T-helper 1 cell treated with Interleukin-12 subunit alpha and Interleukin-12 subunit beta and Interleukin-4 antibody, amounts not matched to agents 30 μg/mL and 1 μg/mL, for 36 hours (primary cell): ENCODE results near the gene IL17F.

ENCODE experiments used
- H3K27ac Mint-ChIP-seq: one replicate; pipeline ENCODE4 v1.8.0; 2021; ENCODE audit warnings: mild to moderate bottlenecking, mixed read lengths
- H3K27me3 Mint-ChIP-seq: one replicate; pipeline ENCODE4 v1.8.0; 2021; ENCODE audit warnings: low read depth, mixed read lengths
- H3K36me3 Mint-ChIP-seq: one replicate; pipeline ENCODE4 v1.8.0; 2021; ENCODE audit warnings: low read depth, mixed read lengths
- H3K4me1 Mint-ChIP-seq: one replicate; pipeline ENCODE4 v1.8.0; 2021; ENCODE audit warnings: low read depth, mixed read lengths
- H3K4me3 Mint-ChIP-seq: one replicate; pipeline ENCODE4 v1.8.0; 2021; ENCODE audit warnings: mild to moderate bottlenecking, moderate library complexity, mixed read lengths
- H3K9me3 Mint-ChIP-seq: one replicate; pipeline ENCODE4 v1.8.0; 2021; ENCODE audit warnings: mixed read lengths

The IL17F gene

DNA sequence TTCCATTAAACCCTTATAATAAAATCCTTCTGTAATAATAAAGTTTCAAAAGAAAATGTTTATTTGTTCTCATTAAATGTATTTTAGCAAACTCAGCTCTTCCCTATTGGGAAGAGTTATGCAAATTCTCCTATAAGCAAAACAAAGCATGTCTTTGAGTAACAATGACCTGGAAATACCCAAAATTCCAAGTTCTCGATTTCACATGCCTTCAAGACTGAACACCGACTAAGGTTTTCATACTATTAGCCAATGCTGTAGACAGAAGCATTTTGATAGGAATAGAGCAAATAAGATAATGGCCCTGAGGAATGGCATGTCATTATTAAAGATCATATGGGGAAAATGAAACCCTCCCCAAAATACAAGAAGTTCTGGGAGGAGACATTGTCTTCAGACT lies 54.3 kb downstream of the IL17F start:
- Mint-ChIP-seq H3K27me3 (peaks cover 56% of the 10 kb centered on the region), H3K9me3 (no peaks in the 10 kb centered on the region), H3K36me3 (no peaks in the 10 kb centered on the region), H3K4me3 (no peak overlapping the region), H3K27ac (no peak overlapping the region), H3K4me1 (no peaks in the 10 kb centered on the region)

DNA sequence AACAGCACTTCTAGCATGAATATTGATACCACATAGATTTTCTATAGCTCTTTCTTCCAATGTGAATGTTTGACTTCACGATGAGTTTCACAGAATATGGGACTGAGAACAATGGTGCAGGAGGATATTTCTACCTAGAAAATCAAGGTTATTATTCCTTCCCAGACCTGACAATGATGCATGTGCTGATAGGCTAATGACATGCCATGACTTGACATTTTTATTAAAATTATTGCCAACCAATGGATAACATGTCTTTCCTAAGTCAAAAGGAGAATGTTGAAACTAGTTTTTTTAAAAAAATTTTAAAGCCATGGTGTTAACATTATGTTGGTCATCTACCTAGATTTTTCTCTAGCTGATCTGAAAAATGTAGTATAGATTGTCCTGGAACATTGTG lies 57.2 kb downstream of the IL17F start:
- H3K27ac Mint-ChIP-seq, result no peak overlapping the region
- H3K9me3 Mint-ChIP-seq, result no peaks in the 10 kb centered on the region
- H3K4me1 Mint-ChIP-seq, result no peaks in the 10 kb centered on the region
- no peak overlapping the region for H3K4me3 Mint-ChIP-seq
- no peaks in the 10 kb centered on the region for H3K36me3 Mint-ChIP-seq
- H3K27me3 Mint-ChIP-seq, result peaks cover 70% of the 10 kb centered on the region
